BLaER1 treated with 17β-estradiol and CSF1 and Interleukin-3, amounts not matched to agents 10 nM and 100 nM (cell line): Measurements from ENCODE around the gene OXT.
A peak's percentile ranks its signal among the peaks of the same experiment; 100 is the strongest.
"Not testable (repeated sequence)": the region's sequence is repeated elsewhere in the genome, so short reads cannot be mapped to it uniquely, and the experiment has no call there.

ENCODE experiments used
- H3K27ac ChIP-seq, 11 experiments: shearing (Covaris generic); formaldehyde crosslinking; 2 replicates each; pipeline ENCODE4 v1.8.1; 2022
- H3K27me3 ChIP-seq, 11 experiments: shearing (Covaris generic); formaldehyde crosslinking; 2 replicates each; pipeline ENCODE4 v1.8.1; 2022
- H3K36me3 ChIP-seq, 11 experiments: shearing (Covaris generic); formaldehyde crosslinking; 2 replicates each; pipeline ENCODE4 v1.8.1; 2022
- H3K4me1 ChIP-seq, 10 experiments: shearing (Covaris generic); formaldehyde crosslinking; 2 replicates each; pipeline ENCODE4 v1.8.1; 2022
- H3K4me2 ChIP-seq, 11 experiments: shearing (Covaris generic); formaldehyde crosslinking; 2 replicates each; pipeline ENCODE4 v1.8.1; 2022
- H3K4me3 ChIP-seq, 10 experiments: shearing (Covaris generic); formaldehyde crosslinking; 2 replicates each; pipeline ENCODE4 v1.8.1; 2022
- H3K9ac ChIP-seq, 11 experiments: shearing (Covaris generic); formaldehyde crosslinking; 2 replicates each; pipeline ENCODE4 v1.8.1; 2022
- H3K9me3 ChIP-seq, 11 experiments: shearing (Covaris generic); formaldehyde crosslinking; replicated peaks in 1 of 11; 2 replicates each; pipeline ENCODE4 v1.8.1; 2022
- H4K20me1 ChIP-seq, 11 experiments: shearing (Covaris generic); formaldehyde crosslinking; 2 replicates each; pipeline ENCODE4 v1.8.1; 2022
- Cebpa-rat ChIP-seq, 11 experiments: shearing (Covaris generic); IDR thresholded peaks; 2 replicates each; pipeline ENCODE4 v1.8.1; 2022

The OXT gene

DNA sequence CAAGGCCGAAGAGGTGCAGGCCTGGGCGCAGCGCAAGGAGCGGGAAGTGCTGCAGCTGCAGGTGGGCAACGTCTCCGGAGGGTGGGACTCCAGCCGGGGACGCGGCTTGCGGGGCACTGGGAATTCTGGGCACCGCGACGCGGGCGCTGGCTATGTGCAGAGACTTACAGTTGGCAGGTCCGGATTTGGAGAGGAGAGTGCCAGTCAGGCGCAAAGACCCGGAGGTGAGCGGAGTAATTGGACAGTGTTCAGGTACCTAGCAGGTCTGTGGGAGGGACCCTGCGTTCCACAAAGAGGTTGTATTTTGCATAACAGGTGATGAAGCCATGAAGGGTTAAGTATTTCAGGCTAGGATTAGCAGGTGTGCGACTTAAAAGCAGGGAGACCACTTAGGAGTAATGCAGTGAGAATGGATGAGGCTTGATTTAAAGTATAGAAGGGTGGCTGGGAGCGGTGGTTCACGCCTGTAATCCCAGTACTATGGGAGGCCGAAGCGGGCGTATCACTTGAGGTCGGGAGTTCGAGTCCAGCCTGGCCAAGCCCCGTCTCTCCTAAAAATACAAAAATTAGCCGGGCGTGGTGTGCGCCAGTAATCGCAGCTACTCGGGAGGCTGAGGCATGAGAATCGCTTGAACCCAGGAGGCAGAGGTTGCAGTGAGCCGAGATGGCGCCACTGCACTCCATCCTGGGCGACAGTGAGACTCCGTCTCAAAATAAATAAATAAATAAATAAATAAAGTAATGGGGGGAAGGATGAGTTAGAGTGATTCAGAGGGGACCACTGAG lies 24.6 kb upstream of the OXT start:
- Histone ChIP-seq H3K36me3 (peaks cover 29 to 50% (median 37%) of the 10 kb centered on the region in 11 experiments), H4K20me1 (peaks cover 0 to 42% (median 25%) of the 10 kb centered on the region in 11 experiments; a peak in 15 of 22 replicates), H3K27ac (peak overlapping the region; percentile 14 to 93 (median 88); a peak in 20 of 22 replicates), H3K4me1 (peaks cover 20 to 30% (median 27%) of the 10 kb centered on the region in 10 experiments), H3K9me3 (no peaks in the 10 kb centered on the region), H3K27me3 (no peaks in the 10 kb centered on the region), H3K9ac (peak overlapping the region; percentile 84 to 92 (median 90)), H3K4me3 (peak overlapping the region; percentile 82 to 98 (median 93)), H3K4me2 (peak overlapping the region; percentile 85 to 99 (median 94))
- TF ChIP-seq Cebpa-rat (IDR thresholded peaks at IDR 0.05), result no peak

- Histone ChIP-seq H3K9me3 (no peaks in the 10 kb centered on the region), H3K4me2 (peak overlapping the region; percentile 85 to 99 (median 94)), H3K36me3 (peaks cover 29 to 45% (median 35%) of the 10 kb centered on the region in 11 experiments), H3K27ac (no peak overlapping the region), H3K9ac (peak overlapping the region in 7 of 11 experiments; percentile 84 to 92 (median 91); a peak in 13 of 22 replicates), H3K27me3 (no peaks in the 10 kb centered on the region), H3K4me3 (peak overlapping the region in 9 of 10 experiments; percentile 82 to 98 (median 91); a peak in 17 of 20 replicates), H4K20me1 (peaks cover 0 to 42% (median 25%) of the 10 kb centered on the region in 11 experiments; a peak in 15 of 22 replicates), H3K4me1 (peaks cover 21 to 31% (median 28%) of the 10 kb centered on the region in 10 experiments)
- no peak for TF ChIP-seq Cebpa-rat (IDR thresholded peaks at IDR 0.05)
Observed at GRCh38 chr20:3047486-3048419, 23.7 kb upstream of the OXT start.

GRCh38 chr20:3051385-3052019 lies 19.9 kb upstream of the OXT start:
- Histone ChIP-seq H4K20me1 (peaks cover 0 to 39% (median 22%) of the 10 kb centered on the region in 11 experiments; a peak in 15 of 22 replicates), H3K36me3 (peaks cover 29 to 45% (median 35%) of the 10 kb centered on the region in 11 experiments), H3K27ac (no peak overlapping the region), H3K9ac (no peak overlapping the region), H3K4me2 (no peak overlapping the region), H3K27me3 (no peaks in the 10 kb centered on the region), H3K4me3 (no peak overlapping the region), H3K9me3 (no peaks in the 10 kb centered on the region), H3K4me1 (peaks cover 15 to 25% (median 19%) of the 10 kb centered on the region in 10 experiments)
- no peak for TF ChIP-seq Cebpa-rat (IDR thresholded peaks at IDR 0.05)

DNA sequence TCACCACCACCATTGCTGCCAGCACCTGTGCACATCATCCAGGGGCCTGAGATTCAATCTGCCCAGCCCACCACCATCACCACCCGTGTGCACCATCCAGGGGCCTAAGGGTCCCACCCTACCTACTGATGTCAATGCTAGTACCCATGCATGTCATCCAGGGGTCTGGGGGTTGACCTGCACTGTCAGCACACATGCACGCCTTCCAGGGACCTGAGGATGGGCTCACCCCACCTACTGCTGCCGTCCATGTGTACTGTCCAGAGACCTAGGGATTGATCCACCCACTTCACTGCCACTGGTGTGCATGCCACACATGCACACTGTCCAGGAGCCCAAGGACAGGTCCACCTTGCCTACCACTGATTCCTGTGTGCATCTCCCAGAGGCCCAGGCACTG lies 11.9 kb upstream of the OXT start:
- Histone ChIP-seq H3K4me1 (no peaks in the 10 kb centered on the region), H3K36me3 (no peaks in the 10 kb centered on the region), H3K27me3 (no peaks in the 10 kb centered on the region), H3K9me3 (no peaks in the 10 kb centered on the region), H3K4me3 (no peak overlapping the region), H3K4me2 (no peak overlapping the region), H3K27ac (no peak overlapping the region), H4K20me1 (no peaks in the 10 kb centered on the region), H3K9ac (no peak overlapping the region)
- no peak for TF ChIP-seq Cebpa-rat (IDR thresholded peaks at IDR 0.05)

GRCh38 chr20:3064119-3064518 lies 7.3 kb upstream of the OXT start:
- H3K9me3 ChIP-seq, H3K9ac ChIP-seq, H3K27ac ChIP-seq, H3K4me2 ChIP-seq, H3K36me3 ChIP-seq, H3K4me3 ChIP-seq, H4K20me1 ChIP-seq, H3K27me3 ChIP-seq: not testable (repeated sequence)
- peaks cover 0 to 20% (median 16%) of the 10 kb centered on the region in 10 experiments; a peak in 16 of 20 replicates for H3K4me1 ChIP-seq

GRCh38 chr20:3067139-3068014 lies 4.0 kb upstream of the OXT start:
- Histone ChIP-seq H3K4me3 (no peak overlapping the region), H3K9ac (no peak overlapping the region), H3K27me3 (peaks cover 19 to 24% (median 22%) of the 10 kb centered on the region in 11 experiments), H4K20me1 (no peaks in the 10 kb centered on the region), H3K36me3 (no peaks in the 10 kb centered on the region), H3K4me1 (peaks cover 0 to 21% (median 16%) of the 10 kb centered on the region in 10 experiments; a peak in 16 of 20 replicates), H3K4me2 (peak overlapping the region in 9 of 11 experiments; percentile 12 to 54 (median 30); a peak in 16 of 22 replicates), H3K9me3 (peaks cover 0 to 6% (median 0%) of the 10 kb centered on the region in 11 experiments; a peak in 5 of 22 replicates), H3K27ac (peak overlapping the region in 1 of 11 experiments; percentile 19; a peak in 2 of 22 replicates)
- TF ChIP-seq Cebpa-rat (IDR thresholded peaks at IDR 0.05), result no peak

DNA sequence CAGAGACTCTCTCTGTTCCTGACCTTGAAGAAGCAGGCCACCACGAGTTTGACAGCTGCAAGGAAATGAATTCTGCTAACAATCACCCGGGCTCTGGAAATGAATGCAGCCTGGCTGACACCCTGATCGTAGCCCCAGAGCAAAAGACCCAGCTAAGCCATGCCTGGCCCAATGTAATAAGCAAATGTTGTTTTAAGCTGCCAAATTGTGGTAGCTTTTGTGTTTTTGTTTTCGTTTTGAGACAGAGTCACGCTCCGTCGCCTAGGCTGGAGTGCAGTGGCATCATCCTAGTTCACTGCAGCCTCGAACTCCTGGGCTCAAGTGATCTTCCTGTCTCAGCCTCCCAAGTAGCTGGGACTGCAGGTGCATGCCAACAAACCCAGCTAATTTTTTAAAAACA lies 3.3 kb upstream of the OXT start:
- TF ChIP-seq Cebpa-rat (IDR thresholded peaks at IDR 0.05), result no peak
- Histone ChIP-seq H3K27ac (peak overlapping the region in 1 of 11 experiments; percentile 19; a peak in 1 of 22 replicates), H3K9me3 (peaks cover 0 to 6% (median 0%) of the 10 kb centered on the region in 11 experiments; a peak in 5 of 22 replicates), H3K4me1 (peaks cover 0 to 21% (median 16%) of the 10 kb centered on the region in 10 experiments; a peak in 16 of 20 replicates), H4K20me1 (no peaks in the 10 kb centered on the region; a peak in 1 of 22 replicates), H3K4me3 (no peak overlapping the region), H3K4me2 (peak overlapping the region in 8 of 11 experiments; percentile 12 to 54 (median 36); a peak in 14 of 22 replicates), H3K27me3 (peaks cover 25 to 31% (median 29%) of the 10 kb centered on the region in 11 experiments), H3K36me3 (no peaks in the 10 kb centered on the region), H3K9ac (no peak overlapping the region)
